Karpas-422 (cell line): ENCODE data around the gene LDLRAD1. TPM values are rescaled to one million over a fixed set of nuclear protein-coding genes. Genes with fewer than 3 reads are reported as not detected.
"Not testable (repeated sequence)": the region's sequence is repeated elsewhere in the genome, so short reads cannot be mapped to it uniquely, and the experiment has no call there.

Experiments
- DNase-seq: peaks from one replicate; pipeline ENCODE4 v3.0.0-alpha.2; 2015
- H2AFZ ChIP-seq: fragments of 200-600 bp; sonication (generic); 2 replicates; pipeline ENCODE4 v1.6.1; 2014; ENCODE audit warnings: antibody characterized with exemption, low read length, mixed read lengths
- H3K27ac ChIP-seq: fragments of 200-600 bp; sonication (generic); 2 replicates; pipeline ENCODE4 v1.5.1; 2014; ENCODE audit warnings: mild to moderate bottlenecking, low read length, moderate library complexity
- H3K27me3 ChIP-seq: fragments of 200-600 bp; sonication (generic); 2 replicates; pipeline ENCODE4 v1.6.1; 2014; ENCODE audit warnings: low read length, mixed read lengths
- H3K36me3 ChIP-seq: fragments of 200-600 bp; sonication (generic); 2 replicates; pipeline ENCODE4 v1.6.1; 2014; ENCODE audit warnings: low read length, mixed read lengths; ENCODE audit not compliant: insufficient read depth
- H3K4me1 ChIP-seq: fragments of 200-600 bp; sonication (generic); 2 replicates; pipeline ENCODE4 v1.6.1; 2014; ENCODE audit warnings: mild to moderate bottlenecking, low read length, mixed read lengths
- H3K4me2 ChIP-seq: fragments of 200-600 bp; sonication (generic); 2 replicates; pipeline ENCODE4 v1.6.1; 2014; ENCODE audit warnings: low read length, low read depth, mild to moderate bottlenecking; ENCODE audit not compliant: poor library complexity, severe bottlenecking
- H3K4me3 ChIP-seq: fragments of 200-600 bp; sonication (generic); 2 replicates; pipeline ENCODE4 v1.5.1; 2014; ENCODE audit warnings: mild to moderate bottlenecking, antibody characterized with exemption, low read length, mixed read lengths
- H3K79me2 ChIP-seq: fragments of 200-600 bp; sonication (generic); 2 replicates; pipeline ENCODE4 v1.6.1; 2014; ENCODE audit warnings: mild to moderate bottlenecking, low read length, mixed read lengths
- H3K9ac ChIP-seq: fragments of 200-600 bp; sonication (generic); 2 replicates; pipeline ENCODE4 v1.6.0; 2014; ENCODE audit warnings: low read length
- H3K9me2 ChIP-seq: fragments of 200-600 bp; sonication (generic), shearing (Covaris generic); replicated peaks from 2 replicates; pipeline ENCODE4 v1.6.0; 2014; ENCODE audit warnings: mild to moderate bottlenecking, low read length, moderate library complexity; ENCODE audit not compliant: insufficient read depth
- H3K9me3 ChIP-seq: fragments of 300-700, 200-600 bp; sonication (generic); 2 replicates; pipeline ENCODE4 v1.6.1; 2014; ENCODE audit warnings: low read length, mixed read lengths
- H4K20me1 ChIP-seq: fragments of 200-600 bp; sonication (generic); 2 replicates; pipeline ENCODE4 v1.6.1; 2014; ENCODE audit warnings: mild to moderate bottlenecking, antibody characterized with exemption, low read length, low read depth; ENCODE audit not compliant: insufficient read depth
- total RNA-seq: library from RNA; depleted of rRNA; stranded (reverse); fragments of >200 nt; shearing (Covaris generic); gene quantifications from 2 replicates; pipeline ENCODE4 v1.2.3, GENCODE V29; 2014; ENCODE audit warnings: low replicate concordance

Gene LDLRAD1
- total RNA-seq, 1 experiment from 2014 or later, result not detected

GRCh38 chr1:54027848-54028247 is 9.9 kb upstream of the LDLRAD1 start:
- H3K9ac ChIP-seq, result no peak overlapping the region
- no peaks in the 10 kb centered on the region for H3K79me2 ChIP-seq
- no peaks in the 10 kb centered on the region for H3K9me3 ChIP-seq
- no peak overlapping the region for H3K27ac ChIP-seq
- H3K9me2 ChIP-seq, result no peaks in the 10 kb centered on the region
- peaks cover 5% of the 10 kb centered on the region; the same call in 1 of the 2 replicates for H3K36me3 ChIP-seq
- no peak overlapping the region for H3K4me3 ChIP-seq
- DNase-seq, result no peak
- no peaks in the 10 kb centered on the region for H3K27me3 ChIP-seq
- H4K20me1 ChIP-seq, result no peaks in the 10 kb centered on the region
- H3K4me2 ChIP-seq, result no peak overlapping the region
- H3K4me1 ChIP-seq, result peaks cover 12% of the 10 kb centered on the region
- no peak overlapping the region for H2AFZ ChIP-seq

DNA sequence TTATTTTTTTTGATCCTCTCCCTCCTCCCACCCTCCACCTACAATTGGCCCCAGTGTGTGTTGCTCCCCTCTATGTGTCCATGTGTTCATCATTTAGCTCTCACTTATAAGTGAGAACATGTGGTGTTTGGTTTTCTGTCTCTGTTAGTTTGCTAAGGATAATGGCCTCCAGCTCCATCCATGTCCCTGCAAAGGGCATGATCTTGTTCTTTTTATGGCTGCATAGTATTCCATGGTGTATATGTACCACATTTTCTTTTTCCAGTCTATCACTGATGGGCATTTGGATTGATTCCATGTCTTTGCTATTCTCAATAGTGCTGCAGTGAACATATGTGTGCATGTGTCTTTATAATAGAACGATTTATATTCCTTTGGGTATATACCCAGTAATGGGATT is 6.8 kb upstream of the LDLRAD1 start:
- H2AFZ ChIP-seq, H3K79me2 ChIP-seq, H3K27me3 ChIP-seq, H3K27ac ChIP-seq, H3K9me3 ChIP-seq, H3K9me2 ChIP-seq, DNase-seq, H3K9ac ChIP-seq, H3K4me2 ChIP-seq, H3K4me3 ChIP-seq, H3K36me3 ChIP-seq, H4K20me1 ChIP-seq, H3K4me1 ChIP-seq: not testable (repeated sequence)

DNA sequence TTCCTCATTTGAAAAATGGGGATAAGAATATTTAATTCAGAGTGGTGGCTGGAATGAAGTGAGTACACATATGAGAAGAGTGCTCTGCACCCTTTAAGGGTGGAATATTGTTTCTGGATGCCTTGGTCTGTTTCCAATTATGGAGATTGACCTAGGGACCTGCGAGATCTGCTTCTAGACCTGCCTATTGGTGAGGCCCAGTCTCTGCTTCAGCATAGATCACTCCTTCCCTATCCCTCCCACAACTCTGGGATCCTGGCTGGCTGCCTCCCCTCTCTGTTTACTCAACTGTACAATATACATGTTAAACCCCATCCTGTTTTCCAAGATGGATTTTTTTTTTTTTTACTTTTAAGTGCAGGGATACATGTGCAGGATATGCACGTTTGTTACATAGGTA is 6.4 kb upstream of the LDLRAD1 start:
- DNase-seq, result no peak
- Histone ChIP-seq H3K9me3 (no peaks in the 10 kb centered on the region), H4K20me1 (no peaks in the 10 kb centered on the region), H3K9ac (no peak overlapping the region), H3K4me3 (no peak overlapping the region), H3K4me2 (no peak overlapping the region), H3K27ac (no peak overlapping the region), H3K36me3 (no peaks in the 10 kb centered on the region), H3K4me1 (peaks cover 3% of the 10 kb centered on the region; the same call in 1 of the 2 replicates), H3K27me3 (no peaks in the 10 kb centered on the region), H2AFZ (no peak overlapping the region), H3K79me2 (no peaks in the 10 kb centered on the region), H3K9me2 (no peaks in the 10 kb centered on the region)

DNA sequence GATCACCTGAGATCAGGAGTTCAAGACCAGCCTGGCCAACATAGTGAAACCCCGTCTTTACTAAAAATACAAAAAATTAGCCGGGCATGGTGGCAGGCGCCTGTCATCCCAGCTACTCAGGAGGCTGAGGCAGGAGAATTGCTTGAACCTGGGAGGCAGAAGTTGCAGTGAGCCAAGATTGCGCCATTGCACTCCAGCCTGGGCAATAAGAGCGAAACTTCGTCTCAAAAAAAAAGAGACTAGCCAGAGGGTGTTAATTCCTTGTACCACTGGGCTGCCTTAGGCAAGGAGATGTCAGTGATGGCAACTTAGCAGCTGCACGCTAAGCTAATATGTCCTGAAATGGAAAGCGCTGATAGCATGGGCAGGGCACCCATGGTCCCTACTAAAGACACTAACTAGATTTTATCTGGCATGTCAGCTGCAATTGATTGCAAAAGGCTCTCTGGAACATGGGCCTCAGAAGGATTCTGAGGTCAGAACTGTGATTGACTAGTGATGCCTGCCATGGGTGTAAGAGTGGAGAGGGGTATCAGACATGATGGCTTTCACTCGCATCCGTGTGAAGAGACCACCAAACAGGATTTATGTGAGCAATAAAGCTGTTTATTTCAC is 1.7 kb upstream of the LDLRAD1 start:
- not testable (repeated sequence) for H3K9me2 ChIP-seq, H3K79me2 ChIP-seq, H3K9me3 ChIP-seq, H3K4me2 ChIP-seq, H3K27ac ChIP-seq, H3K9ac ChIP-seq, DNase-seq, H3K4me3 ChIP-seq, H3K36me3 ChIP-seq, H3K4me1 ChIP-seq, H3K27me3 ChIP-seq, H4K20me1 ChIP-seq, H2AFZ ChIP-seq

DNA sequence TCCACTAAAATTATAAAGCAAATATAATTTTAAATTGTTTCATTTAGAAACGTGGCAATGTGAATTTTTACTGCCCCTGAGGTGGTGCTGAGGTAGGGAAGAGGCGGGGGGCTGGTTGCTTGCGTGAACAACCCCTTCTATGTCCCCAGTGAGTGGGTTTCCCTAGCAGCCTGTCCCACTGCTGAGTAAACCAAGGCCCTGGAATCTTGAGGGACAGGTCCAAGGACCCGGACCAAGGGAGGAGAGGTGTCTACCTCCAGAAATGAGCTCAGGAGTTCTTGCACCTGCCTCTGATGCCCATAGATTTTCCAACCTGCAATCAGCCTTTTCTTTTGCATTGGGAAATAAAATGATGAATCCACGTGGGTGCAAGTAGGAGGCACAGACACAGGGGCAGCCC is 649 bp upstream of the LDLRAD1 start:
- Histone ChIP-seq H3K9me2 (no peaks in the 10 kb centered on the region), H4K20me1 (no peaks in the 10 kb centered on the region), H3K9me3 (no peaks in the 10 kb centered on the region), H3K36me3 (no peaks in the 10 kb centered on the region), H3K79me2 (no peaks in the 10 kb centered on the region), H3K4me2 (no peak overlapping the region), H3K9ac (no peak overlapping the region), H3K27ac (no peak overlapping the region), H3K4me3 (no peak overlapping the region), H2AFZ (no peak overlapping the region), H3K4me1 (no peaks in the 10 kb centered on the region), H3K27me3 (no peaks in the 10 kb centered on the region)
- no peak for DNase-seq

DNA sequence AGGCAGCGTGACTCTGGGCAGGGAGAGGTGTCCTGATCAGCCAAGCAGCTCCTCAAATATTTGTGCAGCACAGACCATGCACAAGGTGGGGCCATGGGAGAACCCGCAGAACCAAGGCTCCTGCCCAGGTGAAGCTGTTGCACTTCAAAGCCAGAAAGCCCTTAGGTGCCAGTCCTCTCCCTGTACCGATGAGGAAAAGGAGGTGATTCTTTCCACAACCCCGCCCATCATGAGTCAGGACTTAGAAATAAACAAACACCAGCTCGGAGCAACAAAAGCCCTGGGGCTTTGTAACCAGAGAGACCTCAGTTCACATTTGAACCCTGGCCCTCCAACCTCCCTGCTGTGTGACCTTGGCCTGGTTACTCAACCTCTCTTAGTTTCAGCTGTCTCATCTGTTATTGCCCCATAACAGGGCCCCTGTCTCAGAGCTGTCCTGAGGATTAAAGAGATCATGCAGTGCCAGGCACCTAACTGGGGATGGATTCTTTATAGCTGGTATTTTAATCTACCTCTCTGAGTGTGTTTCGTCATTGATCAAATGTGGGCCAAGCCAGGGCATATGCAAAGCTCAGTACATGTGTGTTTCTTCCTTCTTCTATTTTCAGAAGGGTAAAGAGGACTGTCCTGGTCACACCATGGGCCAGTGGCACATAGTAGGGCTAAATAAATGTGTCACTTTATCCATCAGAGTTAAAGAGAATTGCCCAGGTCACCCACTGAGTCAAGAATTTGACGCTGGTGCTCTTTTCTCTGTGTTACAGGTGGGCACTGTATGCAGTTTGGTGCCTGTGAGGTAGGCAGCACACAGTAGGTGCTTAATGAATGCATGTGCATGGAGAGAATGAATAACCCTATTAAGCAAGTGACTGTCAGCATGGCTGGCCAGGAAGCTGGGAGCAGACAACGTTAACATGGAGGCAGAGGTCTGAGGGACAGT is 1.4 kb downstream of the LDLRAD1 start:
- H2AFZ ChIP-seq, result no peak overlapping the region
- no peaks in the 10 kb centered on the region for H3K9me2 ChIP-seq
- no peaks in the 10 kb centered on the region for H3K9me3 ChIP-seq
- no peak for DNase-seq
- H3K9ac ChIP-seq, result no peak overlapping the region
- H3K79me2 ChIP-seq, result no peaks in the 10 kb centered on the region
- H3K4me1 ChIP-seq, result no peaks in the 10 kb centered on the region
- H3K27ac ChIP-seq, result no peak overlapping the region
- H3K27me3 ChIP-seq, result no peaks in the 10 kb centered on the region
- H3K4me2 ChIP-seq, result no peak overlapping the region
- H3K4me3 ChIP-seq, result no peak overlapping the region
- no peaks in the 10 kb centered on the region for H3K36me3 ChIP-seq
- no peaks in the 10 kb centered on the region for H4K20me1 ChIP-seq

DNA sequence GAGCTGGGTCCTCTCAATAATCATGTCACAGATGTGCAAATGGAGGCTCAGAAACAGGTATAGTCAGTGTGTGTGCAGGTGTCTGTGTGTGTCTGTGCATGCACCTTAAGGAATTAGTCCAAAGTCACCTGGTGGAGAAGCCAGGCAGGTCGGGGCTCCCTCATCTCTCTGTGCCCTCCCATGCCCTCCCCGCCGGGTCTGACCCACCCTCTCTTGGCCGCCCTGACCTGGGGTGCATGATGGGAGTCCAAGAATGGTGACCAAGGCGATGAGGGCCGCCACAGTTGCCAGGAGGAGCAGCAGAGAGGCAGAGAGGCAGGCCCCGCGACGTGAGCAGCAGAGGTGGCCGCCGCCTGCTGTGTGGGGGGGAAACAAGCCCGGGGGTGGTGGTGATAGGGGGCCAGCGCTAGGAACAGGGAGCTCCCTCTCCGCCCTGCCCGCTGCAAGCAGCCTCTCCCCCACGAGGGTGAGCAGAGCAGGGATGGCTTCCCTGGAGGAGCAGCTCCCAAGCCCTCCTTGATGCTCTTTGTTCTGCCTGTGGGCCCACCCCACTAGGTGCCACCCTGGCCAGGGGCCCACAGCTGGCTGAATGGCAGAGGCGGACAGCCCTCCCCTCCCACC is 3.9 kb downstream of the LDLRAD1 start:
- Histone ChIP-seq H3K4me3 (no peak overlapping the region), H3K9me3 (no peaks in the 10 kb centered on the region), H3K79me2 (no peaks in the 10 kb centered on the region), H3K9me2 (no peaks in the 10 kb centered on the region), H3K9ac (no peak overlapping the region), H3K4me2 (no peak overlapping the region), H4K20me1 (no peaks in the 10 kb centered on the region), H3K27ac (no peak overlapping the region), H3K27me3 (no peaks in the 10 kb centered on the region), H3K36me3 (no peaks in the 10 kb centered on the region), H3K4me1 (no peaks in the 10 kb centered on the region), H2AFZ (no peak overlapping the region)
- DNase-seq, result no peak

DNA sequence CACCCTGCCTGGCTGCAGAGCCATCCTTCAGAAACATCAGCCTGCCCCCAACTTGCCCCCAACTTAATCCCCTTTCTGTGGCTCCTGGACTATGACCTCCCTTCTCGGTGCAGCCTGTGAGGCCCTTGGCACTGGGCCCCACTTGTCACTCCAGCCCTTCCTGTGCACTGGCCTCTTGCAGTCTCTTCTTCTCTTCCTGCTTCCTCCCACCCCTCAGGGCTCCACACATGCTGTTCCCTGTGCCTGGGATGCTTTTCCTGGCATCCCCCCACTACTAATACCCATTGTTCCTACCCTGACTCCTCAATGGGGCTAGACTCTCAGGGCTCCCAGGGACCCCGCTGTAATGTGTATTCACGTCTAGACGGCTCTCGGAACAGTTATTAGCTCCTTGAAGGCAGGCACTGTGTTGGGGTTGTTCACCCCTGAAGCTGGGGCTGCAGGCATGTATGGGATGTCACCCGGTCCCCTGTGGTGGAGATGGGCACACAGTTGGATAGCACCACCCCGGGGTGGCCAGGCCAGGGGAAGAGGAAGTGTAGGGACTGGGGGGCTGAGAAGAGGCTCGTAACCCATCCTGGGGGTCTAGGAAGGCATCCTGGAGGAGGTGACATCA is 4.5 kb downstream of the LDLRAD1 start:
- no peak overlapping the region for H2AFZ ChIP-seq
- no peaks in the 10 kb centered on the region for H3K4me1 ChIP-seq
- no peaks in the 10 kb centered on the region for H3K79me2 ChIP-seq
- no peaks in the 10 kb centered on the region for H4K20me1 ChIP-seq
- no peaks in the 10 kb centered on the region for H3K36me3 ChIP-seq
- H3K27me3 ChIP-seq, result no peaks in the 10 kb centered on the region
- no peak overlapping the region for H3K4me3 ChIP-seq
- H3K4me2 ChIP-seq, result no peak overlapping the region
- no peak overlapping the region for H3K9ac ChIP-seq
- no peak overlapping the region for H3K27ac ChIP-seq
- DNase-seq, result no peak
- no peaks in the 10 kb centered on the region for H3K9me3 ChIP-seq
- no peaks in the 10 kb centered on the region for H3K9me2 ChIP-seq
